ENCODE results near the gene GNB5. TPM values are rescaled to one million over a fixed set of nuclear protein-coding genes. Genes with fewer than 3 reads are reported as not detected.

GNB5 gene
- total RNA-seq, 1 experiment from 2014 or later = 58.7 TPM

DNA sequence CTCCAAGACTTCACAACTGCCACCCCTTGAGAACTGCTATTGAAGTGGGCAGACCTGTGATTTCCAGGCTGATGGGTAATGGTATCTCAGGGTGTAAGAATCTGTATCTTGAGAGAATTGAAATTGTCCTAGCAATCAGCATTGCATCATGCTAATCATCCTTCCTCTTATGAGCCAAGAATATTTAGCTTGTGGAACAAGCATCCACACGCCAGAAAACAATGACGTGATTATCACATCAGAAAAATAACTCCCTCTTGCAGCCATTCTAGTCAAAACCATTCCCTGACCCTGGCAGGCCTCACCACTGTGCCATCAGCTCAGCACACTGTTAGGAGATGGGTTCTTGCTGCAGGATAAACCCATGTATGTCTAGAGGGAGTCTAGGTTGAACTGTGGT, 85.3 kb downstream of the GNB5 start:
- H3K4me1 ChIP-seq (ENCODE audit: control insufficient read depth, insufficient read depth, low read length) = peaks cover 28% of the 10 kb centered on the region
- POLR2A ChIA-PET = no interaction called here
- TF ChIP-seq POLR2AphosphoS5 (IDR thresholded peaks at IDR 0.05; ENCODE audit: low read depth, low read length) (no peak), SIN3A (IDR thresholded peaks at IDR 0.05; ENCODE audit: borderline replicate concordance, insufficient read depth, low read depth, low read length) (no peak), TCF7L2 (IDR thresholded peaks at IDR 0.05; ENCODE audit: low read depth, low read length) (no peak)
- TF ChIP-seq, protein P1, sequence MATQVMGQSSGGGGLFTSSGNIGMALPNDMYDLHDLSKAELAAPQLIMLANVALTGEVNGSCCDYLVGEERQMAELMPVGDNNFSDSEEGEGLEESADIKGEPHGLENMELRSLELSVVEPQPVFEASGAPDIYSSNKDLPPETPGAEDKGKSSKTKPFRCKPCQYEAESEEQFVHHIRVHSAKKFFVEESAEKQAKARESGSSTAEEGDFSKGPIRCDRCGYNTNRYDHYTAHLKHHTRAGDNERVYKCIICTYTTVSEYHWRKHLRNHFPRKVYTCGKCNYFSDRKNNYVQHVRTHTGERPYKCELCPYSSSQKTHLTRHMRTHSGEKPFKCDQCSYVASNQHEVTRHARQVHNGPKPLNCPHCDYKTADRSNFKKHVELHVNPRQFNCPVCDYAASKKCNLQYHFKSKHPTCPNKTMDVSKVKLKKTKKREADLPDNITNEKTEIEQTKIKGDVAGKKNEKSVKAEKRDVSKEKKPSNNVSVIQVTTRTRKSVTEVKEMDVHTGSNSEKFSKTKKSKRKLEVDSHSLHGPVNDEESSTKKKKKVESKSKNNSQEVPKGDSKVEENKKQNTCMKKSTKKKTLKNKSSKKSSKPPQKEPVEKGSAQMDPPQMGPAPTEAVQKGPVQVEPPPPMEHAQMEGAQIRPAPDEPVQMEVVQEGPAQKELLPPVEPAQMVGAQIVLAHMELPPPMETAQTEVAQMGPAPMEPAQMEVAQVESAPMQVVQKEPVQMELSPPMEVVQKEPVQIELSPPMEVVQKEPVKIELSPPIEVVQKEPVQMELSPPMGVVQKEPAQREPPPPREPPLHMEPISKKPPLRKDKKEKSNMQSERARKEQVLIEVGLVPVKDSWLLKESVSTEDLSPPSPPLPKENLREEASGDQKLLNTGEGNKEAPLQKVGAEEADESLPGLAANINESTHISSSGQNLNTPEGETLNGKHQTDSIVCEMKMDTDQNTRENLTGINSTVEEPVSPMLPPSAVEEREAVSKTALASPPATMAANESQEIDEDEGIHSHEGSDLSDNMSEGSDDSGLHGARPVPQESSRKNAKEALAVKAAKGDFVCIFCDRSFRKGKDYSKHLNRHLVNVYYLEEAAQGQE (IDR thresholded peaks at IDR 0.05; ENCODE audit: insufficient read depth in 1 of 2, low read depth in 2 of 2, low read length in 1 of 2) = no peak
- TF ChIP-seq, protein P2, sequence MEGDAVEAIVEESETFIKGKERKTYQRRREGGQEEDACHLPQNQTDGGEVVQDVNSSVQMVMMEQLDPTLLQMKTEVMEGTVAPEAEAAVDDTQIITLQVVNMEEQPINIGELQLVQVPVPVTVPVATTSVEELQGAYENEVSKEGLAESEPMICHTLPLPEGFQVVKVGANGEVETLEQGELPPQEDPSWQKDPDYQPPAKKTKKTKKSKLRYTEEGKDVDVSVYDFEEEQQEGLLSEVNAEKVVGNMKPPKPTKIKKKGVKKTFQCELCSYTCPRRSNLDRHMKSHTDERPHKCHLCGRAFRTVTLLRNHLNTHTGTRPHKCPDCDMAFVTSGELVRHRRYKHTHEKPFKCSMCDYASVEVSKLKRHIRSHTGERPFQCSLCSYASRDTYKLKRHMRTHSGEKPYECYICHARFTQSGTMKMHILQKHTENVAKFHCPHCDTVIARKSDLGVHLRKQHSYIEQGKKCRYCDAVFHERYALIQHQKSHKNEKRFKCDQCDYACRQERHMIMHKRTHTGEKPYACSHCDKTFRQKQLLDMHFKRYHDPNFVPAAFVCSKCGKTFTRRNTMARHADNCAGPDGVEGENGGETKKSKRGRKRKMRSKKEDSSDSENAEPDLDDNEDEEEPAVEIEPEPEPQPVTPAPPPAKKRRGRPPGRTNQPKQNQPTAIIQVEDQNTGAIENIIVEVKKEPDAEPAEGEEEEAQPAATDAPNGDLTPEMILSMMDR (IDR thresholded peaks at IDR 0.05) = no peak
- intact Hi-C loops (cut with micrococcal nuclease; ENCODE audit: unreplicated experiment) (no loop called here), in situ Hi-C loops (cut with HindIII; ENCODE audit: low pct_unique_long_range_greater_than_20kb, low sequenced_read_pairs) (no loop called here)
- H3K4me3 ChIP-seq (ENCODE audit: low read depth in 2 of 2, low read length in 2 of 2) = no peak overlapping the region
- DNase-seq (ENCODE audit: low read depth, low spot score) (no peak), ATAC-seq (no peak)
- H3K27me3 ChIP-seq (ENCODE audit: control insufficient read depth, insufficient read depth, low read length) = no peaks in the 10 kb centered on the region
- H3K27ac ChIP-seq (ENCODE audit: low read length) = no peak overlapping the region
- H3K36me3 ChIP-seq (ENCODE audit: control insufficient read depth, insufficient read depth, low read length) = no peaks in the 10 kb centered on the region
- no peaks in the 10 kb centered on the region for H3K9me3 ChIP-seq (ENCODE audit: control insufficient read depth, insufficient read depth, low read depth, low read length)
- CTCF ChIA-PET = no interaction called here
- no TSS peak for BruUV-seq (replicated peaks)

- no peaks in the 10 kb centered on the region for H3K36me3 ChIP-seq (ENCODE audit: control insufficient read depth, insufficient read depth, low read length)
- H3K9me3 ChIP-seq (ENCODE audit: control insufficient read depth, insufficient read depth, low read depth, low read length) = no peaks in the 10 kb centered on the region
- TF ChIP-seq TCF7L2 (IDR thresholded peaks at IDR 0.05; ENCODE audit: low read depth, low read length) (no peak), SIN3A (IDR thresholded peaks at IDR 0.05; ENCODE audit: borderline replicate concordance, insufficient read depth, low read depth, low read length) (no peak), POLR2AphosphoS5 (IDR thresholded peaks at IDR 0.05; ENCODE audit: low read depth, low read length) (no peak)
- TF ChIP-seq, protein P1 (IDR thresholded peaks at IDR 0.05; ENCODE audit: insufficient read depth in 1 of 2, low read depth in 2 of 2, low read length in 1 of 2) = no peak
- TF ChIP-seq, protein P2 (IDR thresholded peaks at IDR 0.05) = no peak
- no peaks in the 10 kb centered on the region for H3K27me3 ChIP-seq (ENCODE audit: control insufficient read depth, insufficient read depth, low read length)
- BruUV-seq (replicated peaks) = no TSS peak
- ATAC-seq (no peak), DNase-seq (ENCODE audit: low read depth, low spot score) (no peak)
- POLR2A ChIA-PET = no interaction called here
- no peak overlapping the region for H3K4me3 ChIP-seq (ENCODE audit: low read depth in 2 of 2, low read length in 2 of 2)
- no peak overlapping the region; the same call in 1 of the 2 replicates for H3K27ac ChIP-seq (ENCODE audit: low read length)
- peaks cover 28% of the 10 kb centered on the region for H3K4me1 ChIP-seq (ENCODE audit: control insufficient read depth, insufficient read depth, low read length)
- CTCF ChIA-PET = no interaction called here
- in situ Hi-C loops (cut with HindIII; ENCODE audit: low pct_unique_long_range_greater_than_20kb, low sequenced_read_pairs) = no loop called here
- intact Hi-C loops (cut with micrococcal nuclease; ENCODE audit: unreplicated experiment) = no loop called here
These were observed 86.6 kb downstream of the GNB5 start for GRCh38 chr15:52104532-52105004.

All from Panc1 (cell line).